A549 treated with RU486 at 1 μM for 4 hours (cell line): Measurements from ENCODE around the gene DNAAF8. TPM values are rescaled to one million over a fixed set of nuclear protein-coding genes. Genes with fewer than 3 reads are reported as not detected.

Experiments used
- total RNA-seq: library from RNA; stranded (reverse); fragments of 200-300 nt; extraction: Qiagen RNA extraction; gene quantifications from 5 replicates; pipeline ENCODE4 v1.2.3, GENCODE V29; 2022; ENCODE audit warnings: low read depth

DNAAF8 gene
- total RNA-seq: 0.91 to 2.0 TPM (median 1.6 TPM) in 5 replicates

GRCh38 chr16:4734063-4734729, at the start of gene DNAAF8, which contains the start of gene ANKS3:
Gene DNAAF8 (plus strand): TSS chr16:4734537. CDS start chr16:4736515, 1,978 bp downstream.
Gene ANKS3 (minus strand): TSS chr16:4734271. CDS start chr16:4730149, 4,122 bp downstream.

GRCh38 chr16:4693296-4693955, 40.9 kb upstream of the DNAAF8 start, which contains the start of gene NUDT16L1:
Gene NUDT16L1 (plus strand): TSS chr16:4693562. CDS start chr16:4693727, 165 bp downstream.

GRCh38 chr16:4766875-4767628, 32.7 kb downstream of the DNAAF8 start, which contains the start of gene ZNF500:
Gene ZNF500 (minus strand): TSS chr16:4767162. CDS start chr16:4765978, 1,184 bp downstream.

GRCh38 chr16:4787627-4788482, 53.5 kb downstream of the DNAAF8 start, which contains the start of gene SEPTIN12:
Gene SEPTIN12 (minus strand): TSS chr16:4788345. CDS start chr16:4787645, 700 bp downstream.

GRCh38 chr16:4795181-4795827, 61.0 kb downstream of the DNAAF8 start, which contains the start of gene SMIM22:
Gene SMIM22 (plus strand): TSS chr16:4795369. CDS start chr16:4795735, 366 bp downstream.

Other genes starting within 250 kb of the DNAAF8 start
- gene CDIP1, start 195.8 kb upstream of the DNAAF8 start, total RNA-seq: 9.8 to 12.2 TPM (median 11.0 TPM) in 5 replicates
- gene C16orf96, start 178.2 kb upstream of the DNAAF8 start, total RNA-seq: not detected in 5 replicates
- 33.7 to 66.3 TPM (median 62.3 TPM) in 5 replicates for gene UBALD1, start 119.6 kb upstream of the DNAAF8 start, total RNA-seq
- gene MGRN1, start 109.7 kb upstream of the DNAAF8 start, total RNA-seq: 33.0 to 44.1 TPM (median 38.6 TPM) in 5 replicates
- 16.1 to 25.8 TPM (median 23.2 TPM) in 5 replicates for gene NUDT16L1, start 41.0 kb upstream of the DNAAF8 start, total RNA-seq
- 22.1 to 26.7 TPM (median 25.3 TPM) in 5 replicates for gene ANKS3, start 266 bp upstream of the DNAAF8 start, total RNA-seq
- 6.6 to 10.1 TPM (median 7.9 TPM) in 5 replicates for gene ZNF500, start 32.6 kb downstream of the DNAAF8 start, total RNA-seq
- gene SEPTIN12, start 53.8 kb downstream of the DNAAF8 start, total RNA-seq: not detected in 5 replicates
- gene SMIM22, start 60.8 kb downstream of the DNAAF8 start, total RNA-seq: not detected in 5 replicates
- 10.1 to 16.3 TPM (median 14.8 TPM) in 5 replicates for gene ROGDI, start 68.1 kb downstream of the DNAAF8 start, total RNA-seq
- 37.5 to 43.5 TPM (median 41.5 TPM) in 5 replicates for gene GLYR1, start 112.8 kb downstream of the DNAAF8 start, total RNA-seq
- 23.8 to 29.8 TPM (median 27.4 TPM) in 5 replicates for gene UBN1, start 112.9 kb downstream of the DNAAF8 start, total RNA-seq
- gene PPL, start 202.6 kb downstream of the DNAAF8 start, total RNA-seq: 1.9 to 2.7 TPM (median 2.4 TPM) in 5 replicates
- gene SEC14L5, start 223.8 kb downstream of the DNAAF8 start, total RNA-seq: 0.05 to 0.09 TPM (median 0.06 TPM) in 4 of 5 replicates, not detected in the other